ENCODE results near the gene ADAM22. TPM values are rescaled to one million over a fixed set of nuclear protein-coding genes. Genes with fewer than 3 reads are reported as not detected.

The ADAM22 gene
- total RNA-seq, 1 donor from 2014 or later, result 0.63 TPM

DNA sequence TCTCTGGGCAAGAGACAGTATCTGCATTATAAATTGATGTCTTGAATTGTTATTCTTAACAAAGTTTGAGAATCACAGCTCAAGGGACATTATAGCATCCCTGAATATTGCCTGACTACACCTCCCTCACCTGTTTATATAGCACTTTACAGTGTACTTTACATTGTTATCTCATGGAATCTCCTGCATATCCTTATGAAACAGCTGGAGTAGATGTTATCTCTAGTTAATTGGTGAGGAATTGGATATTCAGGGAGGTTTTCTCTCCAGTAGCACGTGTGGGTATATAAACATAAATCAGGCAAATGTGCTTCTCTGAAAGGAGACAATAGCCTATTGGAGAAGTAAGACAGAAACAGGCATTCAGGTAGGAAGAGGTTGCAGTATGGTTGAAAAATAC, 168.6 kb downstream of the ADAM22 start:
- no peak overlapping the region for H3K4me3 ChIP-seq (ENCODE audit: low read depth, low read length)
- no peak for TF ChIP-seq CTCF (conservative IDR thresholded peaks at IDR 0.05; ENCODE audit: low read depth, low read length)
- DNase-seq (ENCODE audit: low read depth), result no peak

DNA sequence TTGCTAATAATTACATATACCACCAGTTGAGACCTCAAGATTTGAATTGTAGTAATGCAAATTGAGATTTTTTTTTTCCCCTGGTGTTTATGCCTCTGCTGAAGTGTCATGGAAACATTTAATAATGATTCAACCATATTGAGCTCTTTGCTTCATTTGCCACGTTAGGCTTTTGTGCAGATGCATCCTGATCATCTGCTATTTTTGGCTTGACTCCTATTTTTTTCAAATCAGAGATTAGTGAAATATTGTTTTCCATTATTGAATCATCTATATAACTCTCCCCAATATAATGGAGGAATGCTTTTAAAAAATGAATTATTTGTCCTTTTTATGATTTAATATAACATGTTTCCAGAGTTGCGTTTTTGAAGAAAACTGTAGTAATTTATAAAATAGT, 170.7 kb downstream of the ADAM22 start:
- no peak overlapping the region for H3K4me3 ChIP-seq (ENCODE audit: low read depth, low read length)
- no peak for DNase-seq (ENCODE audit: low read depth)
- TF ChIP-seq CTCF (conservative IDR thresholded peaks at IDR 0.05; ENCODE audit: low read depth, low read length), result no peak

- H3K4me3 ChIP-seq (ENCODE audit: low read depth, low read length), result no peak overlapping the region
- no peak for DNase-seq (ENCODE audit: low read depth)
- TF ChIP-seq CTCF (conservative IDR thresholded peaks at IDR 0.05; ENCODE audit: low read depth, low read length), result no peak
Observed at GRCh38 chr7:88105231-88105630, 171.2 kb downstream of the ADAM22 start.

- no peak for TF ChIP-seq CTCF (conservative IDR thresholded peaks at IDR 0.05; ENCODE audit: low read depth, low read length)
- DNase-seq (ENCODE audit: low read depth), result no peak
Observed at GRCh38 chr7:88106434-88106833, 172.4 kb downstream of the ADAM22 start.

DNA sequence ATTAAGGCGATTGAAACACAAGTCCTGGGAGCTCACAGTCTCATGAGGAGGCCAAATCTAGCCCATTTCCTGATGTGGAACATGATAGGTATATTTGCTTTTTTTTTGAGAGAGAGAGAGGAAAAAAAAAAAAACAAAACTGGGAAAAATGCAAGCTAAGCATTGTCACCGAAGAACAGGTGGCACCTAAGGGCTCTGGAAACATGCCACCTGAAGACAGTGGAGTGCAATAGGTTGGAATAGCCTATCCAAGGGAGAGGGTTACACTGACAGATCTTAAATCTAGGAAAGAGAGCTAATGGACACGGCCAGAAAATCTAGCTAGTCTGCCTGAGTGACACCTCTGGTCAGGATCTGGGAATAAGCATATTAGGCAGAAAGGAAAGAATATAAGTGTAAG, 175.6 kb downstream of the ADAM22 start:
- TF ChIP-seq CTCF (conservative IDR thresholded peaks at IDR 0.05; ENCODE audit: low read depth, low read length), result no peak

More at GRCh38 chr7:88106434-88106833, 172.4 kb downstream of the ADAM22 start:
- H3K4me3 ChIP-seq (ENCODE audit: low read depth, low read length), result no peak overlapping the region

DNA sequence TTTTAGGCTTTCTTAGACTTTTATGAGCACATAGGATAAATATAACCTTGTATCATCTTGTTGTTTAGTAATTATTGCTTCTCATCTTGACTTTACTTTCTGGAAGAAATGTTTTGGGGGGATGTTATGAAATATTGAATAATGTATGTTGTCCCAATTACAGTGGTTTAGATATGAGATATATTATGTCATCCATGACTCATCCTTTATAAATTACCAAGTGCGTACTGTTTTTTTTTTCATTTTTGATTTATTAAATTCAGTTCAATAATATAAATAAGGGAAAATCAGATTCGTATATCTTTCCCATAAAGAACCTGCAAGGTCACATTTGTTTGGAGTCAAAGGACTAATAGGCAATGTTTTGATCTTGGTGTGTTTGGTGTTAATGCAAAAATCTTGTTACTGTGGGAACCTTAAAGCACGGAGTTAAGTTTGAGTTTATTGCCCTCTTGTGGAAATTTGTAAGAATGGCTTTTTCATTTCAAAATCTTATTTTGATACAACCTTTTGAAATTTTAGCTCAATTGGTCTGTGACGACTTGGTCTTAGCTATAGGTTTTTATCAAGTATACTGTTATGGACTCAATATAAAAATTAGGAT, 177.2 kb downstream of the ADAM22 start:
- H3K4me3 ChIP-seq (ENCODE audit: low read depth, low read length), result no peak overlapping the region
- DNase-seq (ENCODE audit: low read depth), result peak; percentile 25
- peak; percentile 63 for TF ChIP-seq CTCF (conservative IDR thresholded peaks at IDR 0.05; ENCODE audit: low read depth, low read length)

More for the DNA sequence above, 175.6 kb downstream of the ADAM22 start:
- H3K4me3 ChIP-seq (ENCODE audit: low read depth, low read length), result no peak overlapping the region
- no peak for DNase-seq (ENCODE audit: low read depth)

DNA sequence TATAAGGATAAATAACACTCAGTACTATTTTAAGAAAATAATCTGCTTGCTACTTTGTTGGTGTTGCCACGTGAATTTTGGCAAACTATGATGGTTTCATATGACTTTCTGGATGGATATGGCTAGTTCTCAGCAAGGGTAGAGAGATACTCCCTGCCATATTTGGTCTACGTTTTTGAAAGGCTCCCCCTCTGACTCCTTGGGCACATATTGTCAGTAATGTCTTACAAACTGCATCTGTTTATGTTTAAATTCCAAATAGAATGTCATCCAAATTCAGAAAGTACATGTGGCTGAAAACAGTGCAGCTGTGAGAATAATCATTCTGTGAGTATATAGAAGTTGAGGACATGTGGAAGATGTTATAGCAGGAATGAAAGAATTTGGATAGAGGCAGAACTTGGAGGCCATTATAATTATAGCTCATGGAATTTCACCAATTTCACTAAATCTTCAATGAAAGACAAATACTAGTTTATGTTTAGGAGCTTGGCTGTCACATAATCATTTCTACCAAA, 178.0 kb downstream of the ADAM22 start:
- no peak overlapping the region for H3K4me3 ChIP-seq (ENCODE audit: low read depth, low read length)
- no peak for TF ChIP-seq CTCF (conservative IDR thresholded peaks at IDR 0.05; ENCODE audit: low read depth, low read length)
- DNase-seq (ENCODE audit: low read depth), result no peak
